HG03558 (cell line): ENCODE measurements around the gene MAVS.

Experiments
- ATAC-seq: cut with Tn5 transposase; IDR thresholded peaks from one replicate; pipeline ENCODE4 v1.9.1; 2021; ENCODE audit warnings: moderate number of reproducible peaks; ENCODE audit not compliant: unreplicated experiment; ENCODE audit errors: extremely low read depth

MAVS gene

GRCh38 chr20:3904857-3905256, 58.2 kb downstream of the MAVS start:
- ATAC-seq, result no peak

GRCh38 chr20:3906744-3907721, 60.4 kb downstream of the MAVS start:
- ATAC-seq, result peak; percentile 50

GRCh38 chr20:3908667-3909066, 62.0 kb downstream of the MAVS start:
- no peak for ATAC-seq

GRCh38 chr20:3909952-3910366, 63.3 kb downstream of the MAVS start:
- no peak for ATAC-seq

GRCh38 chr20:3910853-3911252, 64.2 kb downstream of the MAVS start:
- no peak for ATAC-seq

- no peak for ATAC-seq
These were observed 65.3 kb downstream of the MAVS start for GRCh38 chr20:3911956-3912355.

GRCh38 chr20:3914446-3914845, 67.8 kb downstream of the MAVS start:
- ATAC-seq, result no peak

- no peak for ATAC-seq
These were observed 69.1 kb downstream of the MAVS start for GRCh38 chr20:3915691-3916090.

- ATAC-seq, result no peak
These were observed 69.7 kb downstream of the MAVS start for GRCh38 chr20:3916364-3916763.

GRCh38 chr20:3919352-3919751, 72.7 kb downstream of the MAVS start:
- ATAC-seq, result no peak

- no peak for ATAC-seq
These were observed 75.8 kb downstream of the MAVS start for GRCh38 chr20:3922223-3922982.

GRCh38 chr20:3922983-3923339, 76.3 kb downstream of the MAVS start:
- ATAC-seq, result no peak

- ATAC-seq, result no peak
These were observed 77.2 kb downstream of the MAVS start for GRCh38 chr20:3923818-3924217.

GRCh38 chr20:3924304-3925112, 77.9 kb downstream of the MAVS start:
- ATAC-seq, result no peak

GRCh38 chr20:3925113-3925695, 78.6 kb downstream of the MAVS start:
- ATAC-seq, result no peak
